ENCODE results near the gene GMNN.
"Not testable (repeated sequence)": the region's sequence is repeated elsewhere in the genome, so short reads cannot be mapped to it uniquely, and the experiment has no call there.

GMNN gene

GRCh38 chr6:24763578-24763977, 11.2 kb upstream of the GMNN start:
- no peak for DNase-seq

GRCh38 chr6:24764833-24765828, 9.6 kb upstream of the GMNN start:
- DNase-seq = not testable (repeated sequence)

- not testable (repeated sequence) for DNase-seq
Observed at GRCh38 chr6:24765968-24766367, 8.8 kb upstream of the GMNN start.

GRCh38 chr6:24766680-24767462, 7.9 kb upstream of the GMNN start:
- peak; percentile 29 for DNase-seq

GRCh38 chr6:24768361-24768760, 6.4 kb upstream of the GMNN start:
- peak; percentile 29 for DNase-seq

GRCh38 chr6:24775520-24776058, 852 bp downstream of the GMNN start:
- peak; percentile 66 for DNase-seq

- DNase-seq = no peak
Observed at GRCh38 chr6:24777227-24777626, 2.5 kb downstream of the GMNN start.

GRCh38 chr6:24778121-24778520, 3.4 kb downstream of the GMNN start:
- DNase-seq = no peak

GRCh38 chr6:24778878-24779277, 4.1 kb downstream of the GMNN start:
- no peak for DNase-seq

GRCh38 chr6:24779416-24780016, 4.8 kb downstream of the GMNN start:
- DNase-seq = no peak

- peak; percentile 18 for DNase-seq
Observed at GRCh38 chr6:24780206-24780605, 5.5 kb downstream of the GMNN start.

GRCh38 chr6:24788031-24788665, 13.4 kb downstream of the GMNN start:
- peak; percentile 56 for DNase-seq

GRCh38 chr6:24795106-24795505, 20.4 kb downstream of the GMNN start:
- no peak for DNase-seq

- peak; percentile 36 for DNase-seq
Observed at GRCh38 chr6:24796616-24797290, 22.0 kb downstream of the GMNN start.

- DNase-seq = no peak
Observed at GRCh38 chr6:24797596-24798216, 23.0 kb downstream of the GMNN start.

GRCh38 chr6:24798740-24799540, 24.2 kb downstream of the GMNN start, which contains the start of gene ARMH2:
Gene ARMH2 (minus strand): TSS chr6:24798917. CDS start chr6:24798857, 60 bp downstream.
- no peak for DNase-seq

GRCh38 chr6:24799541-24799915, 24.8 kb downstream of the GMNN start:
- DNase-seq = no peak

GRCh38 chr6:24802271-24803059, 27.7 kb downstream of the GMNN start:
- DNase-seq = peak; percentile 51

GRCh38 chr6:24807584-24807983, 32.8 kb downstream of the GMNN start:
- DNase-seq = no peak

- DNase-seq = no peak
Observed at GRCh38 chr6:24809728-24810127, 35.0 kb downstream of the GMNN start.

Data from EL (cell line).